Spleen (tissue), 7 donors: ENCODE results near the gene ARL6.

Experiments used
- CTCF ChIP-seq, 11 experiments: fragments of 200-600 bp in 7 of 11; fragments of 450-650 bp in 4 of 11; sonication (generic) in 4 of 11; IDR thresholded peaks in 8 of 11; conservative IDR thresholded peaks in 3 of 11; 1 replicate in 7 of 11; 2 replicates in 4 of 11; pipeline versions ENCODE4 v1.4.0 to v1.8.0; 2016 to 2021; ENCODE audit warnings: antibody characterized with exemption in 11 of 11, inconsistent platforms in 4 of 11, mild to moderate bottlenecking in 1 of 11
- POLR2AphosphoS5 ChIP-seq, 3 donors: sonication (generic); formaldehyde crosslinking; IDR thresholded peaks; one replicate each; pipeline ENCODE4 v1.5.1; 2017; ENCODE audit warnings: antibody characterized with exemption in 3 of 3
- donor health status: DM: no; HTN: no; CAD: no; lungs with moderate emphysema.
- donor health status: DM: no; HTN: no; CAD: no.
- donor health status: DM: no; HTN: no; CAD: no.

- TF ChIP-seq CTCF (IDR thresholded peaks at IDR 0.05 in 8 of 11, conservative IDR thresholded peaks at IDR 0.05 in 3 of 11) (no peak), POLR2AphosphoS5 (IDR thresholded peaks at IDR 0.05) (no peak)
Observed at GRCh38 chr3:97720417-97720816, 44.1 kb upstream of the ARL6 start.
